Anterior cingulate cortex (tissue), 58 donors: ENCODE measurements around the gene OR9A2.
"Not testable (repeated sequence)": the region's sequence is repeated elsewhere in the genome, so short reads cannot be mapped to it uniquely, and the experiment has no call there.

ENCODE experiments used
- DNase-seq, 58 donors: peaks; one replicate each; lab custom pipeline; 2025; lab: John Stamatoyannopoulos, UW

The OR9A2 gene

DNA sequence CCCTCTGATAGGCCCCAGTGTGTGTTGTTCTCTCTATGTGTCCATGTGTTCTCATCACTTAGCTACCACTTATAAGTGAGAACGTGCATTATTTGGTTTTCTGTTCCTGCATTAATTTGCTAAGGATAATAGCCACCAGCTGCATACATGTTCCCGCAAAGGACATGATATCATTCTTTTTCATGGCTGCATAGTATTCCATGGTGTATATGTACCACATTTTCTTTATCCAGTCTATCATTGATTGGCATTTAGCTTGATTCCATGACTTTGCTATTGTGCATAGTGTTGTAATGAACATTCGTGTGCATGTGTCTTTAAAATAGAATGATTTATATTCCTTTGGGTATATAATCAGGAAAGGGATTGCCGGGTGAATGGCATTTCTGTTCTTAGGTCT, 48.5 kb downstream of the OR9A2 start:
- not testable (repeated sequence) for DNase-seq
